HepG2 (cell line): ENCODE results near the gene ZDHHC14.

ENCODE experiments used
- BCL6 ChIP-seq: IDR thresholded peaks from 2 replicates; pipeline ENCODE4 v1.6.1; 2016; ENCODE audit warnings: missing genetic modification reagents, missing compliant biosample characterization
- CREB1 ChIP-seq, 2 experiments: fragments of 450-650 bp in 1 of 2; IDR thresholded peaks; 2 replicates each; pipeline ENCODE4 v1.6.1; 2016 to 2017; ENCODE audit warnings: control low read depth in 1 of 2, mild to moderate bottlenecking in 1 of 2, missing compliant biosample characterization in 1 of 2, missing genetic modification characterization in 1 of 2
- MEIS2 ChIP-seq: sonication (generic); formaldehyde crosslinking; IDR thresholded peaks from 2 replicates; pipeline ENCODE4 v1.9.0; 2021; ENCODE audit warnings: mild to moderate bottlenecking, missing genetic modification reagents

DNA sequence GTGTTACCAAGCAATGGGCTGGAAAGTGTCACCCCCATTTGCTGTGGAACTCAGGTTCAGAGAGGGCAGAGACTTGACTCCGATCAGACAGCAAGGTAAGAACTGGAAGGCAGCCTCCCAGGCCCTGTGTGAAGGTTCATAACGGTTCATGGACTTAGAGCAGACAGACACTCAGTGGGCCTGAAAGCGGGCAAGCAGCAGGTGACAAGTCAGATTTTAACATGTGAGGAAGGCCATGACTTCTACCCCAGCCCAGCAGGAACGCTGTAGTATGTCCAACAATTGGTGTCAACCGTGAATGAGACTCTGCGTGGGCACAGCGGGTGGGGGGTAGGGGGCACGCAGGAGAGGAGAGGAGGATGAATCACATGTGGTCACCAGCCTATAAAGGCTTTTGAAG, 224.5 kb downstream of the ZDHHC14 start:
- no peak for TF ChIP-seq MEIS2 (CRISPR knock-in tag)
- TF ChIP-seq BCL6 (CRISPR knock-in tag), result no peak
- TF ChIP-seq CREB1 (IDR thresholded peaks at IDR 0.05), result no peak
- no peak for TF ChIP-seq CREB1 (CRISPR knock-in tag; IDR thresholded peaks at IDR 0.05)
